GM12801 (cell line): ENCODE data around the gene RNF183.

Experiments
- CTCF ChIP-seq: IDR thresholded peaks from one replicate; pipeline ENCODE4 v1.5.1; 2011; ENCODE audit warnings: control low read depth; ENCODE audit not compliant: insufficient read length; ENCODE audit errors: extremely low read depth

RNF183 gene

GRCh38 chr9:113302792-113303418 is at the start of gene RNF183:
Gene RNF183, minus strand, starts transcription at chr9:113303376. Its CDS starts 5,192 bp downstream, at chr9:113298184.
- TF ChIP-seq CTCF = no peak

GRCh38 chr9:113352411-113352810 is 49.2 kb upstream of the RNF183 start:
- TF ChIP-seq CTCF = no peak

- no peak for TF ChIP-seq CTCF
Measured at GRCh38 chr9:113352006-113352405, 48.8 kb upstream of the RNF183 start.

- TF ChIP-seq CTCF = no peak
Measured at GRCh38 chr9:113350937-113351336, 47.8 kb upstream of the RNF183 start.

- TF ChIP-seq CTCF = no peak
Measured at GRCh38 chr9:113350107-113350661, 47.0 kb upstream of the RNF183 start.

GRCh38 chr9:113349445-113350094 is 46.4 kb upstream of the RNF183 start, which contains the start of gene BSPRY:
Gene BSPRY, plus strand, starts transcription at chr9:113349541. Its CDS starts 39 bp downstream, at chr9:113349580.
- no peak for TF ChIP-seq CTCF

GRCh38 chr9:113349066-113349444 is 45.9 kb upstream of the RNF183 start:
- TF ChIP-seq CTCF = no peak
